HepG2 (cell line): Measurements from ENCODE around the gene ATP1A1. TPM values are rescaled to one million over a fixed set of nuclear protein-coding genes. Genes with fewer than 3 reads are reported as not detected.

Source experiments
- AKAP8 ChIP-seq: sonication (generic); formaldehyde crosslinking; IDR thresholded peaks from 2 replicates; pipeline ENCODE4 v1.5.1; 2020; ENCODE audit warnings: mild to moderate bottlenecking, missing genetic modification reagents
- HNRNPH1 ChIP-seq: fragments of 200-400 bp; formaldehyde crosslinking; optimal IDR thresholded peaks from 2 replicates; pipeline ENCODE3; 2017; ENCODE audit warnings: mild to moderate bottlenecking, low read depth, low read length
- JUN ChIP-seq: sonication (generic); formaldehyde crosslinking; IDR thresholded peaks from 2 replicates; pipeline ENCODE4 v1.4.0; 2020; ENCODE audit warnings: mild to moderate bottlenecking, missing genetic modification reagents
- MIXL1 ChIP-seq: IDR thresholded peaks from 2 replicates; pipeline ENCODE4 v1.6.1; 2016
- PLSCR1 ChIP-seq: sonication (generic); formaldehyde crosslinking; IDR thresholded peaks from 2 replicates; pipeline ENCODE4 v1.5.0; 2020; ENCODE audit warnings: missing genetic modification reagents, mild to moderate bottlenecking, borderline replicate concordance
- REPIN1 ChIP-seq: sonication (generic); formaldehyde crosslinking; IDR thresholded peaks from 2 replicates; pipeline ENCODE4 v1.8.0; 2022; ENCODE audit warnings: missing genetic modification reagents, low read depth, mild to moderate bottlenecking, borderline replicate concordance
- SMARCE1 ChIP-seq: fragments of 450-650 bp; IDR thresholded peaks from 2 replicates; pipeline ENCODE4 v1.6.1; 2017; ENCODE audit warnings: borderline replicate concordance
- SMYD3 ChIP-seq: sonication (generic); formaldehyde crosslinking; IDR thresholded peaks from 2 replicates; pipeline ENCODE4 v1.8.1; 2023; ENCODE audit warnings: mild to moderate bottlenecking, missing genetic modification reagents
- TBX2 ChIP-seq: sonication (generic); formaldehyde crosslinking; IDR thresholded peaks from 2 replicates; pipeline ENCODE4 v1.5.0; 2020; ENCODE audit warnings: missing genetic modification reagents, mild to moderate bottlenecking, borderline replicate concordance
- THAP9 ChIP-seq: sonication (generic); formaldehyde crosslinking; IDR thresholded peaks from 2 replicates; pipeline ENCODE4; 2020; ENCODE audit warnings: missing genetic modification reagents, mild to moderate bottlenecking, borderline replicate concordance
- TRAFD1 ChIP-seq: sonication (generic); formaldehyde crosslinking; IDR thresholded peaks from 2 replicates; pipeline ENCODE4 v1.5.1; 2020; ENCODE audit warnings: missing genetic modification reagents, mild to moderate bottlenecking, borderline replicate concordance
- ZFP36L2 ChIP-seq: sonication (generic); formaldehyde crosslinking; IDR thresholded peaks from 2 replicates; pipeline ENCODE4 v1.4.0; 2020; ENCODE audit warnings: missing genetic modification reagents
- ZKSCAN8 ChIP-seq: IDR thresholded peaks from 2 replicates; pipeline ENCODE4 v1.6.1; 2016; ENCODE audit warnings: borderline replicate concordance, missing genetic modification reagents, missing compliant biosample characterization
- ZMYM3 ChIP-seq: sonication (generic); formaldehyde crosslinking; IDR thresholded peaks from 2 replicates; pipeline ENCODE4 v1.5.1; 2020; ENCODE audit warnings: mild to moderate bottlenecking, missing genetic modification reagents
- ZNF496 ChIP-seq: sonication (generic); formaldehyde crosslinking; IDR thresholded peaks from 2 replicates; pipeline ENCODE4 v1.8.1; 2023; ENCODE audit warnings: mild to moderate bottlenecking, moderate library complexity, missing genetic modification reagents; ENCODE audit not compliant: insufficient replicate concordance
- ZNF530 ChIP-seq: sonication (generic); formaldehyde crosslinking; IDR thresholded peaks from 2 replicates; pipeline ENCODE4 v1.5.0; 2020; ENCODE audit warnings: low read depth, mild to moderate bottlenecking, missing genetic modification reagents
- ZNF550 ChIP-seq: sonication (generic); formaldehyde crosslinking; IDR thresholded peaks from 2 replicates; pipeline ENCODE4 v1.4.0; 2020; ENCODE audit warnings: mild to moderate bottlenecking, missing genetic modification reagents, borderline replicate concordance
- ZNF614 ChIP-seq: IDR thresholded peaks from 2 replicates; pipeline ENCODE4 v1.6.1; 2018; ENCODE audit warnings: missing biosample characterization, missing genetic modification reagents, inconsistent platforms, borderline replicate concordance
- ZNF761 ChIP-seq: sonication (generic); formaldehyde crosslinking; conservative IDR thresholded peaks from 2 replicates; pipeline ENCODE4 v1.4.0; 2020; ENCODE audit warnings: mild to moderate bottlenecking, missing genetic modification reagents
- ZNF772 ChIP-seq: sonication (generic); formaldehyde crosslinking; IDR thresholded peaks from 2 replicates; pipeline ENCODE4 v1.5.0; 2020; ENCODE audit warnings: mild to moderate bottlenecking, missing genetic modification reagents
- polyA plus RNA-seq, 8 experiments: library from polyadenylated mRNA; depleted of rRNA in 3 of 8; stranded (reverse) in 7 of 8; unstranded in 1 of 8; fragments of >200 nt; fragmentation: Illumina TruSeq in 4 of 8; extraction: Trizol in 4 of 8; gene quantifications; 2 replicates each; pipeline versions ENCODE4 v1.2.1 to v1.2.3, GENCODE V29; 2011 to 2016; ENCODE audit warnings: low read depth in 4 of 8, missing spikeins in 1 of 8, mixed read lengths in 1 of 8; ENCODE audit not compliant: insufficient read depth in 1 of 8
- total RNA-seq, 5 experiments: library from RNA; depleted of rRNA; stranded (reverse); fragments of >200 nt; fragmentation: Illumina TruSeq; extraction: Trizol; gene quantifications; 2 replicates each; pipeline ENCODE4 v1.2.3, GENCODE V29; 2016; ENCODE audit warnings: low read depth in 1 of 5
- TF ChIP-seq, protein P1 (sequence below): sonication (generic); formaldehyde crosslinking; IDR thresholded peaks from 2 replicates; pipeline ENCODE4 v1.4.0; 2020; ENCODE audit warnings: missing genetic modification reagents

Gene ATP1A1
- total and polyA plus RNA-seq, 2 of the 13 experiments (the other 11 are each of a cell fraction or from before 2014, with no cell fraction given) = 280 to 705 TPM

- TF ChIP-seq ZNF496 (CRISPR knock-in tag) (no peak), AKAP8 (CRISPR knock-in tag) (no peak), ZKSCAN8 (CRISPR knock-in tag) (0 out of 2 replicates have a peak, but pooled peaks have one; percentile 56), ZMYM3 (peak; percentile 91), ZNF614 (CRISPR knock-in tag) (peak; percentile 32; the same call in 1 of the 2 replicates), HNRNPH1 (no peak), ZNF530 (CRISPR knock-in tag) (no peak), ZNF550 (CRISPR knock-in tag) (no peak), PLSCR1 (CRISPR knock-in tag) (no peak), ZFP36L2 (no peak), JUN (no peak), THAP9 (CRISPR knock-in tag) (peak; percentile 54; the same call in 1 of the 2 replicates), MIXL1 (CRISPR knock-in tag) (0 out of 2 replicates have a peak, but pooled peaks have one; percentile 38), TRAFD1 (peak; percentile 17; the same call in 1 of the 2 replicates), REPIN1 (CRISPR knock-in tag) (peak; percentile 91; the same call in 1 of the 2 replicates), SMYD3 (CRISPR knock-in tag) (no peak), TBX2 (CRISPR knock-in tag) (peak; percentile 85), ZNF772 (peak; percentile 80; the same call in 1 of the 2 replicates), SMARCE1 (no peak), ZNF761 (no peak)
- TF ChIP-seq, protein P1, sequence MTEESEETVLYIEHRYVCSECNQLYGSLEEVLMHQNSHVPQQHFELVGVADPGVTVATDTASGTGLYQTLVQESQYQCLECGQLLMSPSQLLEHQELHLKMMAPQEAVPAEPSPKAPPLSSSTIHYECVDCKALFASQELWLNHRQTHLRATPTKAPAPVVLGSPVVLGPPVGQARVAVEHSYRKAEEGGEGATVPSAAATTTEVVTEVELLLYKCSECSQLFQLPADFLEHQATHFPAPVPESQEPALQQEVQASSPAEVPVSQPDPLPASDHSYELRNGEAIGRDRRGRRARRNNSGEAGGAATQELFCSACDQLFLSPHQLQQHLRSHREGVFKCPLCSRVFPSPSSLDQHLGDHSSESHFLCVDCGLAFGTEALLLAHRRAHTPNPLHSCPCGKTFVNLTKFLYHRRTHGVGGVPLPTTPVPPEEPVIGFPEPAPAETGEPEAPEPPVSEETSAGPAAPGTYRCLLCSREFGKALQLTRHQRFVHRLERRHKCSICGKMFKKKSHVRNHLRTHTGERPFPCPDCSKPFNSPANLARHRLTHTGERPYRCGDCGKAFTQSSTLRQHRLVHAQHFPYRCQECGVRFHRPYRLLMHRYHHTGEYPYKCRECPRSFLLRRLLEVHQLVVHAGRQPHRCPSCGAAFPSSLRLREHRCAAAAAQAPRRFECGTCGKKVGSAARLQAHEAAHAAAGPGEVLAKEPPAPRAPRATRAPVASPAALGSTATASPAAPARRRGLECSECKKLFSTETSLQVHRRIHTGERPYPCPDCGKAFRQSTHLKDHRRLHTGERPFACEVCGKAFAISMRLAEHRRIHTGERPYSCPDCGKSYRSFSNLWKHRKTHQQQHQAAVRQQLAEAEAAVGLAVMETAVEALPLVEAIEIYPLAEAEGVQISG = peak; percentile 76
Observed at GRCh38 chr1:116418091-116418830, 45.2 kb downstream of the ATP1A1 start (continued).
